Upper lobe of right lung (tissue), 1 donor: ENCODE data around the gene EIF2B5. TPM values are rescaled to one million over a fixed set of nuclear protein-coding genes. Genes with fewer than 3 reads are reported as not detected.
A peak's percentile ranks its signal among the peaks of the same experiment; 100 is the strongest.
"Not testable (repeated sequence)": the region's sequence is repeated elsewhere in the genome, so short reads cannot be mapped to it uniquely, and the experiment has no call there.

ENCODE experiments used
- ATAC-seq: fragments of 200-7000 bp; cut with Tn5 transposase; one replicate; pipeline ENCODE4 v1.9.1; 2020; ENCODE audit warnings: mild to moderate bottlenecking, moderate library complexity
- DNase-seq: peaks from one replicate; pipeline ENCODE4 v3.0.0-alpha.2; 2020
- H3K27ac ChIP-seq: fragments of 200-600 bp; one replicate; pipeline ENCODE4 v1.8.0; 2022
- H3K27me3 ChIP-seq: fragments of 200-600 bp; one replicate; pipeline ENCODE4 v1.8.0; 2022; ENCODE audit warnings: mild to moderate bottlenecking
- H3K36me3 ChIP-seq: fragments of 200-600 bp; one replicate; pipeline ENCODE4 v1.8.0; 2022
- H3K4me1 ChIP-seq: fragments of 200-600 bp; one replicate; pipeline ENCODE4 v1.8.0; 2022
- H3K4me3 ChIP-seq: fragments of 200-600 bp; one replicate; pipeline ENCODE4 v1.8.0; 2022; ENCODE audit warnings: mild to moderate bottlenecking
- H3K9me3 ChIP-seq: fragments of 200-600 bp; one replicate; pipeline ENCODE4 v1.8.0; 2022
- CTCF ChIP-seq: fragments of 200-600 bp; IDR thresholded peaks from one replicate; pipeline ENCODE4 v1.8.0; 2022; ENCODE audit warnings: antibody characterized with exemption
- intact Hi-C: fragments of 100-400 bp; cut with DNase I; formaldehyde crosslinking; loops from one replicate; pipeline ENCODE4 v1.11.0; 2022
- total RNA-seq: library from RNA; stranded (reverse); fragmentation: NEBNext Ultra II Directional; extraction: Animal tissue kit (Norgen Biotek cat#: 25700); gene quantifications from one replicate; pipeline ENCODE4 v1.2.1, GENCODE V29; 2021
- donor health status: DM: no; HTN: yes; CAD: no; lungs with severe emphysema.

EIF2B5 gene
- total RNA-seq, 1 donor from 2014 or later: 37.6 TPM

GRCh38 chr3:184099806-184100686, 35.1 kb upstream of the EIF2B5 start:
- H3K4me3 ChIP-seq: no peak overlapping the region
- no peak for TF ChIP-seq CTCF
- H3K27ac ChIP-seq: no peak overlapping the region
- no peaks in the 10 kb centered on the region for H3K9me3 ChIP-seq
- DNase-seq: no peak
- no peaks in the 10 kb centered on the region for H3K36me3 ChIP-seq
- ATAC-seq: peak; percentile 14
- no peaks in the 10 kb centered on the region for H3K27me3 ChIP-seq
- intact Hi-C loops: no loop called here
- H3K4me1 ChIP-seq: no peaks in the 10 kb centered on the region

DNA sequence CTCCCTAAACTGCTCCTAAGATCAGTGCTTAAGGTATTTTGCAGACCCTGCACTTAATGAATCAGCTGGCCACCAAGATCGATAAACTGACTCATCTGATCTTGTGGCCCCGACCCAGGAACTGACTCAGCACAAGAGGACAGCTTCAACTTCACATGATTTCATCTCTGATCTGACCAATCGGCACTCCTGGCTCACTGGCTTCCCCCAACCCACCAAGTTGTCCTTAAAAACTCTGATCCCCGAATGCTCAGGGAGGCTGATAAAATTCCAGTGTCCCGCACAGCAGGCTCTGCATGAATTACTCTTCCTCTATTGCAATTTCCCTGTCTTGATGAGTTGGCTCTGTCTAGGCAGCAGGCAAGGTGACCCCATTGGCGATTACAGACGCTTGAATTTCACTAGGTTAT, 24.8 kb upstream of the EIF2B5 start:
- Histone ChIP-seq H3K9me3 (no peaks in the 10 kb centered on the region), H3K27me3 (no peaks in the 10 kb centered on the region), H3K27ac (no peak overlapping the region), H3K4me1 (no peaks in the 10 kb centered on the region), H3K4me3 (no peak overlapping the region), H3K36me3 (no peaks in the 10 kb centered on the region)
- intact Hi-C loops: no loop called here
- TF ChIP-seq CTCF: no peak
- DNase-seq: no peak
- ATAC-seq: no peak

DNA sequence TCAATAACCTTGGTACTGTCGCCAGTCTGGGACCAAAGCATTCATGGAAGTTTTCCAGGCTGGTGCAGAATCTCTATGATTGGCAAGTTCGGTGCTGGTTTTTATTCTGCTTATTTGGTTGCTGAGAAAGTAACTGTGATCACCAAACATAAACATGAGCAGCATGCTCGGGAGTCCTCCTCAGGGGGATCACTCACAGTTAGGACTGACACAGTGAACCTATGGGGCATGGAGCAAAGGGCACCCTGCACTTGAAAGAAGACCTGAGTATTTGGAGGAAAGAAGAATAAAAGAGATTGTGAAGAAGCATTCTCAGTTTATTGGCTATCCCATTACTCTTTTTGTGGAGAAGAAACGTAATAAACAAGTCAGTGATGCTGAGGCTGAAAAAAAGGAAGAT, 19.1 kb upstream of the EIF2B5 start:
- TF ChIP-seq CTCF: no peak
- H3K36me3 ChIP-seq: no peaks in the 10 kb centered on the region
- no peaks in the 10 kb centered on the region for H3K27me3 ChIP-seq
- H3K27ac ChIP-seq: no peak overlapping the region
- intact Hi-C loops: no loop called here
- H3K4me1 ChIP-seq: no peaks in the 10 kb centered on the region
- H3K9me3 ChIP-seq: no peaks in the 10 kb centered on the region
- no peak for DNase-seq
- H3K4me3 ChIP-seq: no peak overlapping the region
- ATAC-seq: no peak

GRCh38 chr3:184117636-184118035, 17.5 kb upstream of the EIF2B5 start:
- DNase-seq (no peak), ATAC-seq (no peak)
- Histone ChIP-seq H3K27ac (no peak overlapping the region), H3K4me1 (no peaks in the 10 kb centered on the region), H3K9me3 (no peaks in the 10 kb centered on the region), H3K27me3 (no peaks in the 10 kb centered on the region), H3K36me3 (no peaks in the 10 kb centered on the region), H3K4me3 (no peak overlapping the region)
- intact Hi-C loops: no loop called here
- no peak for TF ChIP-seq CTCF

DNA sequence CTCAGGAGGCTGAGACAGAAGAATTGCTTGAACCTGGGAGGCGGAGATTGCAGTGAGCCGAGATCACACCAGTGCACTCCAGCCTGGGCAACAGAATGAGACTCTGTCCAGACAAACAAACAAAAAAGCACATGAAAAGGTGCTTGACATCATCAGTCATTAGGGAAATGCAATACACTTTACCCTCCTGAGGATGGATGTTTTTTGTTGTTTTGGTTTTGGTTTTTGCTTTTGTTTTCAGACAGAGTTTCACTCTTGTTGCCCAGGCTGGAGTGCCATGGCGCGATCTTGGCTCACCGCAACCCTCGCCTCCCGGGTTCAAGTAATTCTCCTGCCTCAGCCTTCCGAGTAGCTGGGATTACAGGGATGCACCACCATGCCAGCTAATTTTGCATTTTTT, 14.1 kb upstream of the EIF2B5 start:
- intact Hi-C loops, H3K4me3 ChIP-seq, H3K27ac ChIP-seq, H3K27me3 ChIP-seq, H3K36me3 ChIP-seq, H3K4me1 ChIP-seq, H3K9me3 ChIP-seq, ATAC-seq, DNase-seq: not testable (repeated sequence)

GRCh38 chr3:184126006-184126405, 9.2 kb upstream of the EIF2B5 start:
- no peak for ATAC-seq
- Histone ChIP-seq H3K4me3 (no peak overlapping the region), H3K36me3 (no peaks in the 10 kb centered on the region), H3K27me3 (no peaks in the 10 kb centered on the region), H3K27ac (no peak overlapping the region), H3K4me1 (no peaks in the 10 kb centered on the region), H3K9me3 (no peaks in the 10 kb centered on the region)
- no peak for TF ChIP-seq CTCF
- no peak for DNase-seq
- intact Hi-C loops: no loop called here
